B cell (primary cell): ENCODE results near the gene SLC7A9.

Source experiments
- CTCF ChIP-seq: fragments of 200-600 bp; IDR thresholded peaks from one replicate; pipeline ENCODE4 v1.8.0; 2022; ENCODE audit warnings: antibody characterized with exemption, mild to moderate bottlenecking
- EZH2 ChIP-seq: IDR thresholded peaks from 2 replicates; pipeline ENCODE4 v1.6.1; 2012; ENCODE audit warnings: borderline replicate concordance, low read depth, mild to moderate bottlenecking, moderate library complexity, low read length; ENCODE audit not compliant: insufficient read depth, poor library complexity, severe bottlenecking

GRCh38 chr19:32843716-32844245 lies 25.8 kb downstream of the SLC7A9 start:
- TF ChIP-seq CTCF (no peak), EZH2 (no peak)
